ENCODE results near the gene CTTN.

- no peak for TF ChIP-seq CTCF (IDR thresholded peaks at IDR 0.05; ENCODE audit: insufficient read depth, low read length)
- no peak for TF ChIP-seq POLR2AphosphoS5 (IDR thresholded peaks at IDR 0.05; ENCODE audit: low read depth)
- no peak for TF ChIP-seq REST (IDR thresholded peaks at IDR 0.05; ENCODE audit: insufficient replicate concordance, low read depth)
- no peak for TF ChIP-seq GABPA (IDR thresholded peaks at IDR 0.05; ENCODE audit: low read depth)
These were observed 16.2 kb upstream of the CTTN start for GRCh38 chr11:70381872-70382861.

All from HL-60 (cell line).